ENCODE results near the gene ATP6V0C. TPM values are rescaled to one million over a fixed set of nuclear protein-coding genes. Genes with fewer than 3 reads are reported as not detected.
A peak's percentile ranks its signal among the peaks of the same experiment; 100 is the strongest.
"Not testable (repeated sequence)": the region's sequence is repeated elsewhere in the genome, so short reads cannot be mapped to it uniquely, and the experiment has no call there.

The ATP6V0C gene
- total RNA-seq, 2 donors from 2014 or later: 94.2 to 94.8 TPM

DNA sequence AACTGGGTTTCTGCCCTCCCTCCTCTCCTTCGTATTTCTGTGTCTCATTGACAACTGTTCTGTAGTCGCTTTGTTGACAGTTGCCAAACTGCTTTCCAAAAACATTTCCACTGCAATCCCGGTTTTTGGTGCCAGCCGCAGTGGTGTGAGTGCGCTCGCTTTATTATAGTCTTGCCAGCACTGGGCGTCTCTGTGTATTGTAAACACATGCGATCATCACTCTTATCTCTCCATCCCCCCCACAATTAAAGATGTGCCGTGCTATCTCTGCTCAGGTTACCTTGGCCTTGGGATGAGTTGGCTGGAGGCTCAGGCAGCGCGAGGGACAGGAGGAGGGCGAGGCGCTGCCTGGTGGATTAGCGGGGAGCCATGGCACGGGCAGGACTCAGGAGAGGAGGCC, 43.4 kb downstream of the ATP6V0C start:
- not testable (repeated sequence) for H3K36me3 Mint-ChIP-seq (ENCODE audit: insufficient read depth in 2 of 2); H3K27me3 Mint-ChIP-seq (ENCODE audit: low read depth); H3K4me1 Mint-ChIP-seq (ENCODE audit: low read depth); H3K27ac Mint-ChIP-seq; H3K9me3 Mint-ChIP-seq; DNase-seq; ATAC-seq (replicated peaks in 1 of 2); H3K4me3 Mint-ChIP-seq

- not testable (repeated sequence) for H3K27me3 Mint-ChIP-seq (ENCODE audit: low read depth); DNase-seq; H3K27ac Mint-ChIP-seq; H3K4me3 Mint-ChIP-seq; H3K36me3 Mint-ChIP-seq (ENCODE audit: insufficient read depth in 2 of 2); H3K9me3 Mint-ChIP-seq; H3K4me1 Mint-ChIP-seq (ENCODE audit: low read depth)
- peak in 1 of 2 donors; percentile 16 for ATAC-seq (replicated peaks in 1 of 2)
Observed at GRCh38 chr16:2560131-2560797, 46.5 kb downstream of the ATP6V0C start.

DNA sequence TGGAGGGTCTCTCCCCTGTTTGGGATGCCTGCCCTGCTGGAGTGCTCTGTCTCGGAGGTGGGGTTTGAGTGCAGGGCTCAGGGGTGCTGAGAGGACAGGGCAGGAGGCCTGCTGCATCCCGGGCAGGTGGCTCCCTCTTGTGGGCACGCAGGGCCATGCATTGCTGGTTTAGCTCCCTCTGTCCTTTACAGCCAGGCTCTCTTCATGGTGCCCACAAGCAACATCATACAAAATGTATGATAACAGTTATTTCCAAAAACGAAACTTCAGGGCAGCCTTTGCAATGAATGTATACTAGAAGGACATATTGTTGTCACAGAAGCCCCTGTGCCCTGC, 47.0 kb downstream of the ATP6V0C start:
- ATAC-seq (replicated peaks in 1 of 2) (peak; percentile 93 to 96), DNase-seq (peak; percentile 74 to 83)
- H3K27ac Mint-ChIP-seq; H3K9me3 Mint-ChIP-seq; H3K36me3 Mint-ChIP-seq (ENCODE audit: insufficient read depth in 2 of 2); H3K27me3 Mint-ChIP-seq (ENCODE audit: low read depth); H3K4me1 Mint-ChIP-seq (ENCODE audit: low read depth); H3K4me3 Mint-ChIP-seq: not testable (repeated sequence)

DNA sequence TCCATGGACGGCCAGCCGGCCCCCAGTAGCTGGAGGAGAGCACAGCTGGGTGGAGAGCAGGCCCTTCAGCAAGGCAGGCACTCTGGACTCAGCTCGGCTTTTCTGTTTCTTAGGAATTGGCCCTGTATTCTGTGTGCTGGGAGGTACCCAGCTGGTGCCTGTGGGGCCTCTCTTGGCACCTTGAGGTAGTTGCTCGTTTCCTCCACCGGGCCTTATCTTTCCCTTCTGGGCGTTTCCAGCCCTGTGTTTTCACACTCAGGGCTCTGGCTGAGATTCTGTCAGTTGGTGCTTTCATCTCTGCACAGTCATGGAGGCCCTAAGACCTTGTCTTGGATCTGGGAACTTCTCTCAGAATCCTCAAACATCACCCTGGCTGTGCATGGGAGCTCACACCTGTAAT, 53.8 kb downstream of the ATP6V0C start:
- not testable (repeated sequence) for DNase-seq; H3K4me3 Mint-ChIP-seq; H3K36me3 Mint-ChIP-seq (ENCODE audit: insufficient read depth in 2 of 2); ATAC-seq (replicated peaks in 1 of 2); H3K27me3 Mint-ChIP-seq (ENCODE audit: low read depth); H3K9me3 Mint-ChIP-seq; H3K4me1 Mint-ChIP-seq (ENCODE audit: low read depth); H3K27ac Mint-ChIP-seq

GRCh38 chr16:2568573-2568972, 54.8 kb downstream of the ATP6V0C start:
- H3K27me3 Mint-ChIP-seq (ENCODE audit: low read depth); H3K4me1 Mint-ChIP-seq (ENCODE audit: low read depth); H3K4me3 Mint-ChIP-seq; H3K27ac Mint-ChIP-seq; DNase-seq; H3K9me3 Mint-ChIP-seq; H3K36me3 Mint-ChIP-seq (ENCODE audit: insufficient read depth in 2 of 2): not testable (repeated sequence)
- peak in 1 of 2 donors; percentile 28 for ATAC-seq (replicated peaks in 1 of 2)

Other genes with a start within 250 kb of the ATP6V0C start
- gene RNPS1, start 245.8 kb upstream of the ATP6V0C start, total RNA-seq: 100 to 1,000 TPM; 336 to 361 TPM
- 10 to 100 TPM; 13.7 to 14.6 TPM for gene ABCA3, start 173.2 kb upstream of the ATP6V0C start, total RNA-seq
- 10 to 100 TPM; 49.2 to 68.6 TPM for gene CCNF, start 84.5 kb upstream of the ATP6V0C start, total RNA-seq
- 10 to 100 TPM; 23.0 to 32.7 TPM for gene TEDC2, start 53.8 kb upstream of the ATP6V0C start, total RNA-seq
- not detected for gene NTN3, start 42.7 kb upstream of the ATP6V0C start, total RNA-seq
- 10 to 100 TPM; 13.6 to 20.4 TPM for gene TBC1D24, start 38.8 kb upstream of the ATP6V0C start, total RNA-seq
- 10 to 100 TPM; 28.2 to 33.8 TPM for gene AMDHD2, start 6.4 kb downstream of the ATP6V0C start, total RNA-seq
- gene CEMP1, start 17.5 kb downstream of the ATP6V0C start, total RNA-seq: under 1 TPM in 1 of 2 donors, not detected in 1; 0.30 TPM
- 10 to 100 TPM; 53.0 to 53.8 TPM for gene PDPK1, start 24.1 kb downstream of the ATP6V0C start, total RNA-seq
- gene KCTD5, start 168.6 kb downstream of the ATP6V0C start, total RNA-seq: 10 to 100 TPM; 44.8 to 50.2 TPM
- 1 to 10 TPM; 7.6 to 8.8 TPM for gene PRSS27, start 206.3 kb downstream of the ATP6V0C start, total RNA-seq
- 100 to 1,000 TPM; 696 to 731 TPM for gene SRRM2, start 238.7 kb downstream of the ATP6V0C start, total RNA-seq